ENCODE data around the gene ZNF844. TPM values are rescaled to one million over a fixed set of nuclear protein-coding genes. Genes with fewer than 3 reads are reported as not detected.

Gene ZNF844
- total and polyA plus RNA-seq, 2 of the 8 experiments (the other 6 are each of a cell fraction or from before 2014, with no cell fraction given): 3.1 to 9.8 TPM

DNA sequence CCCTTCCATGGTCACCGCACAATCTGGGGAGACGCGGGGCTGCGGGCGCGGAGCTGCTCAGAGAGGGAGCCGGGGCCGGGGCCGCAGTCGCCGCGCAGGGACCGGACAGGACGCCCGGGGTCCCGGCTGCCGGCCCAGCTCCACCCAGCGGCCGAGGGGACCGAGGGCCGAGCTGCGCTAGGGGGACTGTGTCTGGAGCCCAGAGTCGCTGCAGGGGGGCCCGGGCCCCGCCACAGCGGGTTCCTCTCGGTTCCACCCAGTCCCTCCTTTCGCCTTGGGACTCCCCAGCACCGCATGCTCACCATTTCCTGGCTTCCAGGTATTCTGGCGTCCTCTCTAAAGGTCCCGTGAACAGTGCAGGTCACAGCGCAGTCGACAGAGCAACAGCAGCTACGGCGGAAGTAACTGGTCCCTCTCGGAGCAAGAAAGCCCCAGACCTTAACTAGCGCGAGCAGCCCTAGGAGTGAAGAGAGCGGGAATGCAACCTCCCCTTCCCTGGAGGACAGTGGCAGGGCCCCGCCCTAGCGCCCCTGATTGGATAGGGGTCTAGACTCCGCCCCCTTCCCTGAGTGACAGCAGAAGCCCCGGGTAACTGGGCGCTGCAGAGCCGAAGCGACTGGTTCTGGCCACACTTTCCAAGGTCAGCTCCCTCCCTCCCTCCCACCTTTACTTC, 11.9 kb upstream of the ZNF844 start, which contains the start of gene ZNF878 (continued):
- TF ChIP-seq, protein P1, sequence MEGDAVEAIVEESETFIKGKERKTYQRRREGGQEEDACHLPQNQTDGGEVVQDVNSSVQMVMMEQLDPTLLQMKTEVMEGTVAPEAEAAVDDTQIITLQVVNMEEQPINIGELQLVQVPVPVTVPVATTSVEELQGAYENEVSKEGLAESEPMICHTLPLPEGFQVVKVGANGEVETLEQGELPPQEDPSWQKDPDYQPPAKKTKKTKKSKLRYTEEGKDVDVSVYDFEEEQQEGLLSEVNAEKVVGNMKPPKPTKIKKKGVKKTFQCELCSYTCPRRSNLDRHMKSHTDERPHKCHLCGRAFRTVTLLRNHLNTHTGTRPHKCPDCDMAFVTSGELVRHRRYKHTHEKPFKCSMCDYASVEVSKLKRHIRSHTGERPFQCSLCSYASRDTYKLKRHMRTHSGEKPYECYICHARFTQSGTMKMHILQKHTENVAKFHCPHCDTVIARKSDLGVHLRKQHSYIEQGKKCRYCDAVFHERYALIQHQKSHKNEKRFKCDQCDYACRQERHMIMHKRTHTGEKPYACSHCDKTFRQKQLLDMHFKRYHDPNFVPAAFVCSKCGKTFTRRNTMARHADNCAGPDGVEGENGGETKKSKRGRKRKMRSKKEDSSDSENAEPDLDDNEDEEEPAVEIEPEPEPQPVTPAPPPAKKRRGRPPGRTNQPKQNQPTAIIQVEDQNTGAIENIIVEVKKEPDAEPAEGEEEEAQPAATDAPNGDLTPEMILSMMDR (IDR thresholded peaks at IDR 0.05; ENCODE audit: control extremely low read depth in 1 of 3, insufficient read depth in 1 of 3, low read depth in 1 of 3, low read length in 3 of 3): peak in 2 of 3 experiments; percentile 13 to 14; a peak in 2 of 4 replicates
- TF ChIP-seq FOSL1 (IDR thresholded peaks at IDR 0.05; ENCODE audit: insufficient read depth, low read depth, low read length) (no peak), ASH2L (IDR thresholded peaks at IDR 0.05; ENCODE audit: low read length) (peak; percentile 84)

Measured in H1 (cell line).